H1 (cell line): Measurements from ENCODE around the gene POTEJ.
"Not testable (repeated sequence)": the region's sequence is repeated elsewhere in the genome, so short reads cannot be mapped to it uniquely, and the experiment has no call there.

Experiments used
- BACH1 ChIP-seq: IDR thresholded peaks from 2 replicates; pipeline ENCODE4 v1.6.1; 2012; ENCODE audit warnings: low read length, improper control_type of control experiment
- EP300 ChIP-seq, 2 experiments: IDR thresholded peaks; 1 replicate in 1 of 2; 2 replicates in 1 of 2; pipeline ENCODE4 v1.6.1; 2011 to 2012; ENCODE audit warnings: low read depth in 2 of 2, low read length in 2 of 2, mild to moderate bottlenecking in 2 of 2, borderline replicate concordance in 1 of 2, inconsistent platforms in 1 of 2, moderate library complexity in 1 of 2
- POLR2AphosphoS5 ChIP-seq: IDR thresholded peaks from 2 replicates; pipeline ENCODE4 v1.6.1; 2011; ENCODE audit warnings: low read depth, low read length
- TF ChIP-seq, protein P1 (sequence below), 3 experiments: IDR thresholded peaks; 1 replicate in 2 of 3; 2 replicates in 1 of 3; pipeline versions ENCODE4 v1.5.1 to v1.6.1; 2011; ENCODE audit warnings: low read length in 3 of 3, mild to moderate bottlenecking in 3 of 3, inconsistent platforms in 2 of 3, low read depth in 1 of 3, moderate library complexity in 1 of 3; ENCODE audit not compliant: insufficient read depth in 1 of 3; ENCODE audit errors: control extremely low read depth in 1 of 3
- TF ChIP-seq, protein P2 (sequence below): IDR thresholded peaks from 2 replicates; pipeline ENCODE4 v1.6.1; 2012; ENCODE audit warnings: inconsistent platforms

DNA sequence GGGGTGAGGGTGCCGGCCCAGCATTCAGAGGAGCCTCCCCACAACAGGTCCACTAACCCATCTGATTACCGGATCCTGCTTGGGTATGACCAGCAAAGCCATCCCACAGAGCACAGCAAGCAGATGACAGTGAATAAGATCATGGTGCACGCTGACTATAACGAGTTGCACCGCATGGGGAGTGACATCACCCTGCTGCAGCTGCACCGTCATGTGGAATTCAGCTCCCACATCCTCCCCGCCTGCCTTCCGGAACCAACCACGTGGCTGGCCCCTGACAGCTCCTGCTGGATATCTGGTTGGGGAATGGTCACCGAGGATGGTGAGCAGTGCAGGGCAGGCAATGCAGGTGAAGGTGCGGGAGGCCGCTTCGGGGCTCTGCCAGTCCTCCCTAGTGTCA lies 37.0 kb upstream of the POTEJ start:
- TF ChIP-seq EP300 (IDR thresholded peaks at IDR 0.05; ENCODE audit: borderline replicate concordance in 1 of 2, low read depth in 2 of 2, low read length in 2 of 2); POLR2AphosphoS5; BACH1: not testable (repeated sequence)
- TF ChIP-seq, protein P1, sequence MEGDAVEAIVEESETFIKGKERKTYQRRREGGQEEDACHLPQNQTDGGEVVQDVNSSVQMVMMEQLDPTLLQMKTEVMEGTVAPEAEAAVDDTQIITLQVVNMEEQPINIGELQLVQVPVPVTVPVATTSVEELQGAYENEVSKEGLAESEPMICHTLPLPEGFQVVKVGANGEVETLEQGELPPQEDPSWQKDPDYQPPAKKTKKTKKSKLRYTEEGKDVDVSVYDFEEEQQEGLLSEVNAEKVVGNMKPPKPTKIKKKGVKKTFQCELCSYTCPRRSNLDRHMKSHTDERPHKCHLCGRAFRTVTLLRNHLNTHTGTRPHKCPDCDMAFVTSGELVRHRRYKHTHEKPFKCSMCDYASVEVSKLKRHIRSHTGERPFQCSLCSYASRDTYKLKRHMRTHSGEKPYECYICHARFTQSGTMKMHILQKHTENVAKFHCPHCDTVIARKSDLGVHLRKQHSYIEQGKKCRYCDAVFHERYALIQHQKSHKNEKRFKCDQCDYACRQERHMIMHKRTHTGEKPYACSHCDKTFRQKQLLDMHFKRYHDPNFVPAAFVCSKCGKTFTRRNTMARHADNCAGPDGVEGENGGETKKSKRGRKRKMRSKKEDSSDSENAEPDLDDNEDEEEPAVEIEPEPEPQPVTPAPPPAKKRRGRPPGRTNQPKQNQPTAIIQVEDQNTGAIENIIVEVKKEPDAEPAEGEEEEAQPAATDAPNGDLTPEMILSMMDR (IDR thresholded peaks at IDR 0.05; ENCODE audit: control extremely low read depth in 1 of 3, insufficient read depth in 1 of 3, low read depth in 1 of 3, low read length in 3 of 3) = not testable (repeated sequence)
- TF ChIP-seq, protein P2, sequence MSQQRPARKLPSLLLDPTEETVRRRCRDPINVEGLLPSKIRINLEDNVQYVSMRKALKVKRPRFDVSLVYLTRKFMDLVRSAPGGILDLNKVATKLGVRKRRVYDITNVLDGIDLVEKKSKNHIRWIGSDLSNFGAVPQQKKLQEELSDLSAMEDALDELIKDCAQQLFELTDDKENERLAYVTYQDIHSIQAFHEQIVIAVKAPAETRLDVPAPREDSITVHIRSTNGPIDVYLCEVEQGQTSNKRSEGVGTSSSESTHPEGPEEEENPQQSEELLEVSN = not testable (repeated sequence)
